Fibroblast of villous mesenchyme (primary cell): ENCODE measurements around the gene SLC34A3. TPM values are rescaled to one million over a fixed set of nuclear protein-coding genes. Genes with fewer than 3 reads are reported as not detected.

Experiments used
- DNase-seq: peaks from one replicate; pipeline ENCODE4 v3.0.0-alpha.2; 2010; ENCODE audit warnings: low read depth
- H3K4me3 ChIP-seq: 2 replicates; pipeline ENCODE4 v1.5.1; 2011; ENCODE audit warnings: low read depth, mild to moderate bottlenecking, low read length
- CTCF ChIP-seq: IDR thresholded peaks from 2 replicates; pipeline ENCODE4 v1.5.1; 2012; ENCODE audit warnings: low read depth, mild to moderate bottlenecking, low read length; ENCODE audit not compliant: insufficient read depth
- total RNA-seq: library from RNA; depleted of rRNA; stranded (reverse); fragments of >200 nt; gene quantifications from 2 replicates; pipeline ENCODE4 v1.2.3, GENCODE V29; 2012

SLC34A3 gene
- total RNA-seq, 1 donor, result not detected

GRCh38 chr9:137244486-137245449 is 14.1 kb downstream of the SLC34A3 start:
- no peak for DNase-seq
- no peak overlapping the region for H3K4me3 ChIP-seq
- TF ChIP-seq CTCF, result no peak

- no peak for DNase-seq
- no peak overlapping the region for H3K4me3 ChIP-seq
Measured at GRCh38 chr9:137245450-137246421, 15.0 kb downstream of the SLC34A3 start.

GRCh38 chr9:137247135-137247915 is 16.6 kb downstream of the SLC34A3 start:
- H3K4me3 ChIP-seq, result no peak overlapping the region
- no peak for DNase-seq
- TF ChIP-seq CTCF, result no peak

More at GRCh38 chr9:137245450-137246421, 15.0 kb downstream of the SLC34A3 start:
- no peak for TF ChIP-seq CTCF

GRCh38 chr9:137247916-137248175 is 17.1 kb downstream of the SLC34A3 start:
- DNase-seq, result no peak
- no peak overlapping the region for H3K4me3 ChIP-seq
- no peak for TF ChIP-seq CTCF

GRCh38 chr9:137250329-137251193 is 19.9 kb downstream of the SLC34A3 start:
- no peak overlapping the region for H3K4me3 ChIP-seq
- DNase-seq, result no peak
- TF ChIP-seq CTCF, result no peak

GRCh38 chr9:137251194-137251461 is 20.4 kb downstream of the SLC34A3 start, which contains the start of gene STPG3:
Gene STPG3 (plus strand): TSS chr9:137251286. CDS start chr9:137251287, 1 bp downstream.
- no peak for TF ChIP-seq CTCF
- no peak within 1 kb of the TSS for H3K4me3 ChIP-seq
- DNase-seq, result no peak
